GM11168 (cell line): ENCODE results near the gene PTGER1.
"Not testable (repeated sequence)": the region's sequence is repeated elsewhere in the genome, so short reads cannot be mapped to it uniquely, and the experiment has no call there.

Experiments used
- in situ Hi-C: fragments of 300-500 bp; cut with MboI; formaldehyde crosslinking; loops from one replicate; pipeline ENCODE4 v1.12.0; 2022; ENCODE audit warnings: low sequenced_read_pairs; ENCODE audit not compliant: unreplicated experiment

Gene PTGER1

GRCh38 chr19:14475251-14476073 lies at the start of gene PTGER1:
TSS of gene PTGER1 (minus strand) at chr19:14475354. CDS start at chr19:14474320, 1,034 bp downstream.
- in situ Hi-C loops = no loop called here

- in situ Hi-C loops = no loop called here
Measured at GRCh38 chr19:14520543-14520942, 45.4 kb upstream of the PTGER1 start.

GRCh38 chr19:14519860-14520407 lies 44.8 kb upstream of the PTGER1 start:
- in situ Hi-C loops = no loop called here

GRCh38 chr19:14519245-14519859 lies 44.2 kb upstream of the PTGER1 start:
- in situ Hi-C loops = no loop called here

- in situ Hi-C loops = no loop called here
Measured at GRCh38 chr19:14517840-14518505, 42.8 kb upstream of the PTGER1 start, which contains the start of gene DNAJB1. TSS of gene DNAJB1 (minus strand) at chr19:14518397. CDS start at chr19:14518349, 48 bp downstream.

GRCh38 chr19:14517446-14517839 lies 42.3 kb upstream of the PTGER1 start:
- in situ Hi-C loops = no loop called here

GRCh38 chr19:14516746-14517438 lies 41.7 kb upstream of the PTGER1 start:
- in situ Hi-C loops = no loop called here

- in situ Hi-C loops = no loop called here
Measured at GRCh38 chr19:14516048-14516534, 40.9 kb upstream of the PTGER1 start.

GRCh38 chr19:14515501-14516047 lies 40.4 kb upstream of the PTGER1 start:
- in situ Hi-C loops = no loop called here

GRCh38 chr19:14514215-14514863 lies 39.2 kb upstream of the PTGER1 start:
- in situ Hi-C loops = no loop called here

GRCh38 chr19:14512406-14512961 lies 37.3 kb upstream of the PTGER1 start:
- in situ Hi-C loops = no loop called here

GRCh38 chr19:14511229-14511593 lies 36.1 kb upstream of the PTGER1 start:
- in situ Hi-C loops = no loop called here

- in situ Hi-C loops = no loop called here
Measured at GRCh38 chr19:14510311-14511228, 35.4 kb upstream of the PTGER1 start.

GRCh38 chr19:14507704-14508542 lies 32.8 kb upstream of the PTGER1 start:
- in situ Hi-C loops = no loop called here

GRCh38 chr19:14505488-14506239 lies 30.5 kb upstream of the PTGER1 start:
- in situ Hi-C loops = no loop called here

- in situ Hi-C loops = not testable (repeated sequence)
Measured at GRCh38 chr19:14504575-14504974, 29.4 kb upstream of the PTGER1 start.
